Astrocyte (in vitro differentiated cells and primary cell): ENCODE data around the gene MED15. TPM values are rescaled to one million over a fixed set of nuclear protein-coding genes. Genes with fewer than 3 reads are reported as not detected.

Experiments
- DNase-seq: peaks from one replicate; pipeline ENCODE4 v3.0.0-alpha.2; 2010; ENCODE audit warnings: low read depth
- FAIRE-seq: peaks from 2 replicates; lab custom pipeline; 2011; peaks lifted over from hg19 to GRCh38; lab: Jason Lieb, UNC
- H2AFZ ChIP-seq: 2 replicates; pipeline ENCODE4 v1.6.0; 2012; ENCODE audit warnings: low read depth, low read length, inconsistent platforms
- H3K27ac ChIP-seq: 2 replicates; pipeline ENCODE4 v1.5.1; 2011; ENCODE audit warnings: low read depth, low read length, inconsistent platforms
- H3K27me3 ChIP-seq: 2 replicates; pipeline ENCODE4 v1.6.0; 2011; ENCODE audit warnings: low read length, inconsistent platforms; ENCODE audit not compliant: insufficient read depth
- H3K36me3 ChIP-seq: 2 replicates; pipeline ENCODE4 v1.5.1; 2011; ENCODE audit warnings: low read length, inconsistent platforms; ENCODE audit not compliant: insufficient read depth
- H3K4me1 ChIP-seq: 2 replicates; pipeline ENCODE4 v1.5.1; 2011; ENCODE audit warnings: low read length, inconsistent platforms; ENCODE audit not compliant: insufficient read depth
- H3K4me2 ChIP-seq: 2 replicates; pipeline ENCODE4 v1.6.0; 2012; ENCODE audit warnings: low read length, inconsistent platforms
- H3K4me3 ChIP-seq: 2 replicates; pipeline ENCODE4 v1.5.1; 2011; ENCODE audit warnings: low read depth, mild to moderate bottlenecking, low read length, inconsistent platforms; ENCODE audit not compliant: insufficient read depth
- H3K79me2 ChIP-seq: 2 replicates; pipeline ENCODE4 v1.6.0; 2012; ENCODE audit warnings: mild to moderate bottlenecking, low read length, inconsistent platforms; ENCODE audit not compliant: insufficient read depth
- H3K9ac ChIP-seq: 2 replicates; pipeline ENCODE4 v1.6.0; 2012; ENCODE audit warnings: mild to moderate bottlenecking, low read length, inconsistent platforms
- H3K9me3 ChIP-seq: 2 replicates; pipeline ENCODE4 v1.5.1; 2012; ENCODE audit warnings: low read depth, mild to moderate bottlenecking, low read length, inconsistent platforms; ENCODE audit not compliant: insufficient read depth
- H4K20me1 ChIP-seq: 2 replicates; pipeline ENCODE4 v1.6.0; 2012; ENCODE audit warnings: low read length, inconsistent platforms; ENCODE audit not compliant: insufficient read depth
- H3K27ac Mint-ChIP-seq: one replicate; pipeline ENCODE4 v1.8.0; 2021; ENCODE audit warnings: mild to moderate bottlenecking, mixed read lengths; ENCODE audit not compliant: unreplicated experiment
- H3K27me3 Mint-ChIP-seq: one replicate; pipeline ENCODE4 v1.8.0; 2021; ENCODE audit warnings: low read depth, mixed read lengths; ENCODE audit not compliant: unreplicated experiment
- H3K36me3 Mint-ChIP-seq: one replicate; pipeline ENCODE4 v1.8.0; 2021; ENCODE audit warnings: low read depth, mixed read lengths; ENCODE audit not compliant: unreplicated experiment
- H3K4me1 Mint-ChIP-seq: one replicate; pipeline ENCODE4 v1.8.0; 2021; ENCODE audit warnings: low read depth, mixed read lengths; ENCODE audit not compliant: unreplicated experiment
- H3K4me3 Mint-ChIP-seq: one replicate; pipeline ENCODE4 v1.8.0; 2021; ENCODE audit warnings: mild to moderate bottlenecking, moderate library complexity, mixed read lengths; ENCODE audit not compliant: unreplicated experiment
- H3K9me3 Mint-ChIP-seq: one replicate; pipeline ENCODE4 v1.8.0; 2021; ENCODE audit warnings: mild to moderate bottlenecking, mixed read lengths; ENCODE audit not compliant: unreplicated experiment
- EZH2 ChIP-seq: IDR thresholded peaks from 2 replicates; pipeline ENCODE4 v1.6.1; 2012; ENCODE audit warnings: mild to moderate bottlenecking, low read length, inconsistent platforms; ENCODE audit not compliant: insufficient read depth
- total RNA-seq: library from RNA; stranded (reverse); gene quantifications from 2 replicates; pipeline ENCODE4 v1.2.1, GENCODE V29; 2021
- TF ChIP-seq, protein P1 (sequence below): IDR thresholded peaks from 2 replicates; pipeline ENCODE4 v1.5.1; 2011; ENCODE audit warnings: low read depth, mild to moderate bottlenecking, inconsistent platforms, low read length, moderate library complexity; ENCODE audit not compliant: insufficient read depth

The MED15 gene
- total RNA-seq, 1 donor from 2014 or later, result 153 TPM

DNA sequence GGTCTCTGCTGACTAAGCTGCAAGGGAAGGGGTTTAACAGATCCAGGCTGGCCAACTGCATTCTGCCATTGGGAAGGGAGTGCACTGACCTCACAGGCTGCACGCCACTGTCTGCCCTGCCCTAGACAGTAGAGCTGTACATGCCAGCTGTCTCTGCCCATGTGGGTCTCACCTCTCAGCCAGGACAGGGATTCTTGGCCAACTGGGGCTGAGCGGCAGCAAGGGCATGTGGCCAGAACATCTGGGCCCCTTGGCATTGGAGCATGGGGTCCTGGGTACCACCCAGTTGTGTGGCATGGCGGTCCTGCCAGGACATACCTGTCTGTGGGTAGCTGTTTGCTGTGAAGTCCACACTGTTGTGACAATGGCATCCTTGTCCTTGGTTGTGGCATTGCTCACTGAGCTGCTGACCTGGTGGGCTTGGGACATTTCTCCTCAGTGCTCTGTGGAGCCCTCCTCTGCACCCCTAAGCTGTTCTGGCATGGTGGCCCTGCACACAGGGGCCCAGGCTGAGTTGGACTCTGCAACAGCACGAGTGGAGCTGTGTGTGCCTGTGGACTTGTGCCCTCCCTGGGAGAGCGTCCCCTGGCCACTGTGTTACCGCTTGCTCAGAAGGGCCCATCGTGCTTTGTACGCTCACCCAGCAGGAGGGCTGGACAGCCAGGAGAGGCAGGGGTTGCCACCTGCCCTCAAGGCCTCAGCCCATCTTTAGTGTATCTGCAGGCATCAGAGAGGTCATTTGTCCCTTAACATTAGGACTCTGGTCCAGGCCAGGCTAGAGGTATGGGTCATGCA is 46.7 kb downstream of the MED15 start:
- Histone ChIP-seq H3K4me3 (no peak overlapping the region), H3K79me2 (peaks cover 89% of the 10 kb centered on the region), H4K20me1 (peaks cover 98% of the 10 kb centered on the region), H3K4me1 (peaks cover 44% of the 10 kb centered on the region), H3K9ac (no peak overlapping the region), H3K36me3 (peaks cover 39% of the 10 kb centered on the region), H3K9me3 (no peaks in the 10 kb centered on the region), H2AFZ (no peak overlapping the region), H3K4me2 (no peak overlapping the region), H3K27me3 (no peaks in the 10 kb centered on the region), H3K27ac (no peak overlapping the region)
- Mint-ChIP-seq H3K4me1 (peaks cover 66% of the 10 kb centered on the region), H3K27ac (peak overlapping the region; percentile 81), H3K27me3 (no peaks in the 10 kb centered on the region), H3K9me3 (no peaks in the 10 kb centered on the region), H3K36me3 (peaks cover 41% of the 10 kb centered on the region), H3K4me3 (no peak overlapping the region)
- no peak for FAIRE-seq
- DNase-seq, result no peak
- TF ChIP-seq, protein P1, sequence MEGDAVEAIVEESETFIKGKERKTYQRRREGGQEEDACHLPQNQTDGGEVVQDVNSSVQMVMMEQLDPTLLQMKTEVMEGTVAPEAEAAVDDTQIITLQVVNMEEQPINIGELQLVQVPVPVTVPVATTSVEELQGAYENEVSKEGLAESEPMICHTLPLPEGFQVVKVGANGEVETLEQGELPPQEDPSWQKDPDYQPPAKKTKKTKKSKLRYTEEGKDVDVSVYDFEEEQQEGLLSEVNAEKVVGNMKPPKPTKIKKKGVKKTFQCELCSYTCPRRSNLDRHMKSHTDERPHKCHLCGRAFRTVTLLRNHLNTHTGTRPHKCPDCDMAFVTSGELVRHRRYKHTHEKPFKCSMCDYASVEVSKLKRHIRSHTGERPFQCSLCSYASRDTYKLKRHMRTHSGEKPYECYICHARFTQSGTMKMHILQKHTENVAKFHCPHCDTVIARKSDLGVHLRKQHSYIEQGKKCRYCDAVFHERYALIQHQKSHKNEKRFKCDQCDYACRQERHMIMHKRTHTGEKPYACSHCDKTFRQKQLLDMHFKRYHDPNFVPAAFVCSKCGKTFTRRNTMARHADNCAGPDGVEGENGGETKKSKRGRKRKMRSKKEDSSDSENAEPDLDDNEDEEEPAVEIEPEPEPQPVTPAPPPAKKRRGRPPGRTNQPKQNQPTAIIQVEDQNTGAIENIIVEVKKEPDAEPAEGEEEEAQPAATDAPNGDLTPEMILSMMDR, result no peak
- no peak for TF ChIP-seq EZH2

DNA sequence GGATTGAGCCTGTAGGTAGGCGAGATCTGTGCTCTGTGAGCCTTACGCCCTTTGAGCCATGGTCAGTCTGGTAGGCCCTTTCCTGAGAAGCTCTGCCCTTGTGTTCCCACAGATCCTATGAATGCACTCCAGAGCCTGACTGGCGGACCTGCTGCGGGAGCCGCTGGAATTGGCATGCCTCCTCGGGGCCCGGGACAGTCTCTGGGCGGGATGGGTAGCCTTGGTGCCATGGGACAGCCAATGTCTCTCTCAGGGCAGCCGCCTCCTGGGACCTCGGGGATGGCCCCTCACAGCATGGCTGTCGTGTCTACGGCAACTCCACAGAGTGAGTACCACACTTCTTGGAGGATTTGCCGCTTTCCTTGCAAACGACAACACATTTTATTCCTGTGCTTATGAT is 47.4 kb downstream of the MED15 start:
- Histone ChIP-seq H4K20me1 (peaks cover 96% of the 10 kb centered on the region), H2AFZ (no peak overlapping the region), H3K4me2 (no peak overlapping the region), H3K79me2 (peaks cover 89% of the 10 kb centered on the region), H3K27me3 (no peaks in the 10 kb centered on the region), H3K9ac (no peak overlapping the region), H3K9me3 (no peaks in the 10 kb centered on the region), H3K4me3 (no peak overlapping the region), H3K36me3 (peaks cover 43% of the 10 kb centered on the region), H3K4me1 (peaks cover 37% of the 10 kb centered on the region), H3K27ac (no peak overlapping the region)
- Mint-ChIP-seq H3K4me1 (peaks cover 59% of the 10 kb centered on the region), H3K36me3 (peaks cover 45% of the 10 kb centered on the region), H3K27me3 (no peaks in the 10 kb centered on the region), H3K9me3 (no peaks in the 10 kb centered on the region), H3K27ac (no peak overlapping the region), H3K4me3 (no peak overlapping the region)
- no peak for FAIRE-seq
- DNase-seq, result no peak
- TF ChIP-seq EZH2, result no peak
- TF ChIP-seq, protein P1, result no peak

DNA sequence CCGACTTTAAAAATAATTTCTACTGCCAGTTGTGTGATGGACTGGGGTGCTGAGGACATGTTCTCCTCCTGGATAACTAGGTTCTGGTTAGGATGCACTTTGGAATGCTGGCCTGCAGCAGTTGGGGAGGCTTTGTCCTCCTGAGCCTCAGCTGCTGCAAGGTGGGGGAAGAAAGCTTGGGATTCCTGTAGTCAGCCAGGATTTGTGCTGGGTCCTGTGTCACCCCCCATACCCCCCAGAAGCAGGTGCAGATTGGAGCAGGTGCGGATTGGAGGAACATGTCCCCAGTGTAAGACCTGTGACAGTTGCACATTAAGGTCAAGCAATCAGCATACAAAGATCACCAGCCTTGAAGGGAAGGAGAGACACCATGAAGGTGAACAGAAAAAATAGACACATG is 51.1 kb downstream of the MED15 start:
- Histone ChIP-seq H2AFZ (no peak overlapping the region), H3K4me3 (no peak overlapping the region), H3K4me2 (no peak overlapping the region), H3K27ac (no peak overlapping the region), H3K9ac (no peak overlapping the region), H3K36me3 (peaks cover 40% of the 10 kb centered on the region), H3K9me3 (no peaks in the 10 kb centered on the region), H3K4me1 (peaks cover 7% of the 10 kb centered on the region), H4K20me1 (peaks cover 76% of the 10 kb centered on the region), H3K27me3 (no peaks in the 10 kb centered on the region), H3K79me2 (peaks cover 87% of the 10 kb centered on the region)
- Mint-ChIP-seq H3K9me3 (no peaks in the 10 kb centered on the region), H3K27me3 (no peaks in the 10 kb centered on the region), H3K4me1 (peaks cover 28% of the 10 kb centered on the region), H3K4me3 (no peak overlapping the region), H3K36me3 (peaks cover 49% of the 10 kb centered on the region), H3K27ac (no peak overlapping the region)
- TF ChIP-seq EZH2, result no peak
- TF ChIP-seq, protein P1, result no peak
- FAIRE-seq (no peak), DNase-seq (no peak)
